ENCODE results near the gene MID2. TPM values are rescaled to one million over a fixed set of nuclear protein-coding genes. Genes with fewer than 3 reads are reported as not detected.
A peak's percentile ranks its signal among the peaks of the same experiment; 100 is the strongest.

MID2 gene
- total and polyA plus RNA-seq, 8 donors: 0.58 to 162 (median 10.0) TPM

- H3K36me3 ChIP-seq: peaks cover 0 to 9% (median 9%) of the 10 kb centered on the region in 4 donors
- WGBS, 5 donors: 74 to 88% (median 75%) methylated on average over 6 of the region's 6 CpGs
- H3K4me3 ChIP-seq: no peak overlapping the region
- DNase-seq: no peak
- no peaks in the 10 kb centered on the region for H3K9me3 ChIP-seq
- peaks cover 0 to 6% (median 0%) of the 10 kb centered on the region in 3 donors for H3K27me3 ChIP-seq
- no peak overlapping the region for H3K27ac ChIP-seq
- no peaks in the 10 kb centered on the region for H3K4me1 ChIP-seq
- TF ChIP-seq EP300 (IDR thresholded peaks at IDR 0.05) (no peak), POLR2AphosphoS5 (IDR thresholded peaks at IDR 0.05) (no peak)
- intact Hi-C loops (cut with DNase I; ENCODE audit: low total_unique reads): no loop called here
These were observed 17.2 kb downstream of the MID2 start for GRCh38 chrX:107842715-107843400.

GRCh38 chrX:107845625-107846024, 20.0 kb downstream of the MID2 start:
- H3K27me3 ChIP-seq: peaks cover 0 to 14% (median 0%) of the 10 kb centered on the region in 3 donors
- no peak for DNase-seq
- no peaks in the 10 kb centered on the region for H3K4me1 ChIP-seq
- intact Hi-C loops (cut with DNase I; ENCODE audit: low total_unique reads): no loop called here
- TF ChIP-seq POLR2AphosphoS5 (IDR thresholded peaks at IDR 0.05) (no peak), EP300 (IDR thresholded peaks at IDR 0.05) (no peak), POLR2A (IDR thresholded peaks at IDR 0.05) (no peak), CTCF (IDR thresholded peaks at IDR 0.05) (no peak)
- peaks cover 0 to 9% (median 9%) of the 10 kb centered on the region in 4 donors for H3K36me3 ChIP-seq
- WGBS, 5 donors: 43 to 64% (median 50%) methylated on average over 1 of the region's 1 CpG
- no peaks in the 10 kb centered on the region for H3K9me3 ChIP-seq
- H3K4me3 ChIP-seq: no peak overlapping the region
- H3K27ac ChIP-seq: no peak overlapping the region

- H3K27me3 ChIP-seq: peaks cover 0 to 11% (median 0%) of the 10 kb centered on the region in 3 donors
- intact Hi-C loops (cut with DNase I; ENCODE audit: low total_unique reads): no loop called here
- TF ChIP-seq CTCF (IDR thresholded peaks at IDR 0.05): no peak
- no peak for TF ChIP-seq POLR2A (IDR thresholded peaks at IDR 0.05)
- no peak for TF ChIP-seq POLR2AphosphoS5 (IDR thresholded peaks at IDR 0.05)
- no peak for TF ChIP-seq EP300 (IDR thresholded peaks at IDR 0.05)
These were observed 22.9 kb downstream of the MID2 start for GRCh38 chrX:107848591-107848990.

GRCh38 chrX:107849747-107850421, 24.2 kb downstream of the MID2 start:
- peaks cover 0 to 14% (median 0%) of the 10 kb centered on the region in 3 donors for H3K27me3 ChIP-seq
- no peak for TF ChIP-seq POLR2AphosphoS5 (IDR thresholded peaks at IDR 0.05)
- peak in 1 of 7 experiments; percentile 7 for TF ChIP-seq CTCF (IDR thresholded peaks at IDR 0.05)
- no peaks in the 10 kb centered on the region for H3K9me3 ChIP-seq
- 58 to 64% (median 59%) methylated on average over 5 of the region's 5 CpGs for WGBS, 5 donors
- no peaks in the 10 kb centered on the region for H3K4me1 ChIP-seq
- no peak overlapping the region for H3K27ac ChIP-seq
- peaks cover 0 to 6% (median 0%) of the 10 kb centered on the region in 4 donors for H3K36me3 ChIP-seq
- intact Hi-C loops (cut with DNase I; ENCODE audit: low total_unique reads): no loop called here
- H3K4me3 ChIP-seq: no peak overlapping the region
- DNase-seq: no peak

More at GRCh38 chrX:107848591-107848990, 22.9 kb downstream of the MID2 start:
- no peaks in the 10 kb centered on the region for H3K4me1 ChIP-seq
- H3K9me3 ChIP-seq: no peaks in the 10 kb centered on the region
- 54 to 96% (median 76%) methylated on average over 2 of the region's 2 CpGs for WGBS, 5 donors
- no peak overlapping the region for H3K27ac ChIP-seq
- H3K36me3 ChIP-seq: no peaks in the 10 kb centered on the region
- H3K4me3 ChIP-seq: no peak overlapping the region
- no peak for DNase-seq

- no peak overlapping the region for H3K4me3 ChIP-seq
- H3K9me3 ChIP-seq: no peaks in the 10 kb centered on the region
- H3K36me3 ChIP-seq: peaks cover 0 to 9% (median 2%) of the 10 kb centered on the region in 4 donors
- no peak for DNase-seq
- intact Hi-C loops (cut with DNase I; ENCODE audit: low total_unique reads): no loop called here
- WGBS, 5 donors: 76 to 87% (median 80%) methylated on average over 2 of the region's 2 CpGs
- no peak for TF ChIP-seq POLR2AphosphoS5 (IDR thresholded peaks at IDR 0.05)
- TF ChIP-seq EP300 (IDR thresholded peaks at IDR 0.05): no peak
- no peak for TF ChIP-seq POLR2A (IDR thresholded peaks at IDR 0.05)
- no peak for TF ChIP-seq CTCF (IDR thresholded peaks at IDR 0.05)
- no peak overlapping the region for H3K27ac ChIP-seq
- H3K4me1 ChIP-seq: no peaks in the 10 kb centered on the region
- peaks cover 0 to 14% (median 0%) of the 10 kb centered on the region in 3 donors for H3K27me3 ChIP-seq
These were observed 24.7 kb downstream of the MID2 start for GRCh38 chrX:107850422-107850765.
